ENCODE measurements around the gene NID2.

Gene NID2

DNA sequence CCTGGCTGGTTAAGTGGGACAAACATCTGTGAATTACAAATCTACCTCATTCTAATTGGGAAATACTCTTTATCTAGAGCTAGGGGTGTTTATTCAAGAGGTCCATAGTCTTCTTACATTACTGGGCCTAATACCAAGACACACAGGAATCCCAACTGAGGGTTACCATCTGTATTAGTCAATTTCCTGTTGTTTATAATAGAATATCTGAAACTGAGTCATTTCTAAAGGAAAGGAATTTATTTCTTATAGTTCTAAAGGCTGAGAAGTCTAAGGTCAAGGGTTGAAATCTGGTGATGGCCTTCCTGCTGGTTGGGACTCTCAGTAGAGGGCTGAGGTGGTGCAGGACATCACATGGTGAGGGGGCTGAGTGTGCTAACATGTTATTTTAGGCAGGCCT, 43.5 kb downstream of the NID2 start:
- DNase-seq: no peak

DNA sequence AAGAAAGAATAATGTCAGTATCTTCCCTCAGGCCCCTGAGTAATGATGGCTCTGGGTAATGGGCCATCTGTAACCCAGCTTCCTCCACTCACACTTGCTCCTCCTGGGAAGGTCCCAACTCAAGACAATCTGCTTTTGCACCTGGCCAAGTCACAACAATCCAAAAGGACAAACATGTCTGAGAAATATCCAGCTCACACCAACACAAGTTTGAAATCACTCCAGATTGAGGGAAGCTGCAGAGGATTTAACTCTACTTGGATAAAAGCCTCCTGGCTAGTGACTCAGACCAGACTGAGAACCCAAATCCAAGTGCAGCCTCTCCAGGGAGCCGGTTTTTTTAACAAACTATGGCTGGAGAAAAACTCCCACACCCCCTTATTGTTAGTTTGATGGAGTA, 45.3 kb downstream of the NID2 start:
- DNase-seq: no peak

DNA sequence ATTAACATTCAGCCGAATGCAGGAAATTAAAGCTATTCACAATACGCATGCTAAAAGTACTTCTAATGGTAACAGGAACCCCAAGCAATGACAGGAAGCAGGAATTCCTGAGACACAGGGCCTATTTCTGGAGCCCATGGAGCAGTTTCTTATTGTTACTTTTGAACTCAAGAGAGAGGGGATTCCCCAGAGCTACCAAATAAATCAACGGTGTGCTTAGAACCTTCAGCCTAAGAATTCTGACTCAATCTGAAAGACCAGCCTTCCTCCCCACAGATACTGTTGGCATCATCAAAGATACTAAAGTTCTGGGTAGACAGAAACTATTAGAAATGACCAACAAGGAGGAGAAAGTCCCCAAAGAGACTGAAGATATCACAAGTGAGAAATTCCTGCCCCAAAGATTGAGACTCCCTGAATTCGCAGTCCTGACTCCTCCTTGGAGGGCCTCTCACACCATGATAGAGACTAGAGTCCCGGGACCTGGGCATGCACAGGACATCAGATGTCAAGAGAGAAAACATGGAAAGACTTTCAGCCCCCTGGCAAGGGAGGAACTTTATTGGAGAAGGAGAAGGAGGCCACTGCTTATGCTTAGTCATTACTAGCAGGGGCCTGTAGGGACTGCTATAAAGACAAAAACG, 46.8 kb downstream of the NID2 start:
- no peak for DNase-seq

DNA sequence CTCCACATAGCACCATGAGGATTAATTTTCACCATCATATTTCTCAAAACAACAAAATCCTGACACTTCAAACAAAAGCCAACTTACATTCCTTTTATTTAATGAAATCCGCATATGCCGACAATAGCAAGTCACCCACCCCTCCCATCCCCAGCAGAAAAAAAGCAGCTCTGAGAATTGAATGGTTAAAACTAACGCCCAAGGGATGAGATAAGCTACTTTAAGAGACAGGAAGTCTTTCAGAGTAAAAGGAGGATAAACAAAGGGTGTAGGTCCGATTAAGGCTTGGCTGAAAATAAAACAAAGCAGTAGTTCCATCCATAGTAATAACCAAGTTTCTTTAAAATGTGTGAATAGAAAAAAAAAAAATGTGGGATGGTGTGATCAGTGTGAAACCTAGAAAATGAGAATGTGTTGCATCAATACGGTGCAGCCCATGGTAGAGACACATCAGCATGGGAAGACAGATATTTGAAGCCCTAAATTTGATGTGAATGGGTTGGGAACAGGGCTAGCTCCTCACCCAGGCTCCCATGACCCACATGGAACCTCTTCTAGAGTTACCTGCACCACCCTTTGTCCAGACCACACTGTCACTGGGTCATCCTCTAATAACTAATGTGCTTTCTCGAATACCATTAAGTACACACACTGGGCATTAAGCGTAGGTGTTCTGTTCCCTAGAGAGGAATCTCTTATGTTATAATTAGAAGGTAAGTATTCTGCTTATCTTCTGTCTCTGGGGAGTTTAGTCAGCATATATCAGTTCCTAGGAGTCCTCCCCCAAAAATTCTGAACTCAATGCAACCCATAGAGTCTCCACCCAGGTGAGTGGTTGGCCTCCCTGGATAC, 47.8 kb downstream of the NID2 start:
- no peak for DNase-seq

DNA sequence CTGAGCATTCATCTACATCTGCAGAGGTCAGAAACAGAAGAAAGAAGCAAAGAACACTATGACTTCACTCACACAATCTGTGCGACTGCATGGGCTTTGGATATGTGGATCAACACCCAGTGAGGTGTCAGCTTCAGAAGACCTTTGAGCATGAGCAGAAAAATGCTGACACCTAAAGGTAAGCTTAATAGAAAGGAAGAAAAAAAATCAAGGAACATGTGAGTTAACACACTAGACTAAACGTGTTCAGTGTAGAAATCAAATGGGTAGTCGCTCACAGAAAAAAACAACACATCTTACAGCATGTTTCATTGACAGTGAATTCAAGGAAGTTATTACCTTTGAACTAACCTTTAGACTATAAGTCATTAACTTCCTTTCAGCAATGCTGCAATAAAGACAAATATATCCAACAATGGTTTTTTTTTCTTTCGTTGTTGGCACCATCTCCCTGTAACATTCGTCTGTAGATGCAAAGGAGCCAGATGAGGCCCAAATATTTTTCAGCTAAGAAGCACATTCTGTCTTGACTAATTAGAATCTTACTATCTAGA, 48.6 kb downstream of the NID2 start:
- DNase-seq: no peak

DNA sequence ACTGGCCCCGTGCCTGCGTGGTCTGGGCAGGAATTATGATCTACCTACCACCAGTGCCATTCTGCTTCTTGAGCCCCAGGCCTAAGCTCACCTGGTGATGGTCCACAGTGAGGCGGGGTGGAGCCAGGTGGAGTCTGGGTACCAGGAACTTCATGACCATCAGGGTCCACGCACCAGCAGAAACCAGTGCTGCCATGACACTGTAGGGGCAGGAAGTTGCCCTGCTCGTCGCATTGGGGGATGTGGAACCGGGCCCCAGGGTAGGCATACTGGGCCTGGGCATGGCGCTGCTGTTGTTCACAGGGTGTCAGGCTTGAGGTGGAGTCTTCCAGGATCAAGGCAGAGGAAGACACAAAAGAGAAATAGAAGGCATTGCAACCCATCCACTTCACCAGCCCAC, 49.9 kb downstream of the NID2 start:
- no peak for DNase-seq

DNA sequence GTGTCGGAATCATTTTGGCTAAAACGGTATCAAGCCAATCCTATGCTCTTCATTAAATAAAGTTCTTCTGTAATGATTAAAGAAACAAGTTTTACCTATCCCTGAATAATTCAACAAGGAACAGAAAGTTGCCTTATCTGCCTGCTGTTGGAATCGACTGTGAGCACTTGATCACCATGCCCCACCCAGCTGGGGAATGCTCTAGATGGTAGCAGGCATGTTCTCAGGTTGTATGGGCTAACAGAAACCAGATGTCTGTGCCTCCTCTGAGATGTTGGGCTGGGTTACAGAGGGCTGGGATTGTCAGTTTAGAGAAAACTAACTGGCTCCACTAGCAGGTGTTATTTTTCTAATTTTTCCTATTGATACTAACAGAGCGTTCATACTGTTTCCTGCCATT, 50.6 kb downstream of the NID2 start:
- no peak for DNase-seq

DNA sequence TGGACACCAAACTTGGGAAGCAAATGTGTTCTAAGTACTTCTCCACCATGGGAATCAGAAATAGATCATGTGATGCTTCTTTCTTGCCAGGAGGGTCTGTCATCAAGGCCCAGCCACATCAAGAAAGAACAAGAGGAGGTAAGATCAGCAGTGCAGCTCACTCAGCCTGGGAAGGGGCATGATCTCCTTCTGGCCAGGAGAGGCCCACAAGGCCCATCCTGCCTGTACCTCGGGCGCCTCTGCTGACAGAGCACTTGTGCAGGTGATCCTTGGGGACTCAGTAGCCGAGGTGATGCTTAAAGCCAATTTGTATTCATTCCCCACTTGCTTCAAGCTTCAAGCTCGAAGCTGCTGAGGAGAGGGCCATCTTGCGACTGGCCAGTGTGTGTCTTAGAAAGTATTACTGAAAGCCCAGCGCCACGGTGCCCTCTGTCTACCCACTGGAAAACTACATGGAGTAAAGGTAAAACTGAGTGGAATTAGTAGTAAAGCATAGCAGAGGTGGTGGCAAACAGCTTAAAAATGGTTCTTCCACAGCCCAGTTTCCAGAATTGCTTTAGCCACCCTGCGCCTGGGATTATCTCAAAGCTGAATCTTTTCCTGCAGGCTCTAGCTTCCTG, 53.3 kb downstream of the NID2 start:
- no peak for DNase-seq

DNA sequence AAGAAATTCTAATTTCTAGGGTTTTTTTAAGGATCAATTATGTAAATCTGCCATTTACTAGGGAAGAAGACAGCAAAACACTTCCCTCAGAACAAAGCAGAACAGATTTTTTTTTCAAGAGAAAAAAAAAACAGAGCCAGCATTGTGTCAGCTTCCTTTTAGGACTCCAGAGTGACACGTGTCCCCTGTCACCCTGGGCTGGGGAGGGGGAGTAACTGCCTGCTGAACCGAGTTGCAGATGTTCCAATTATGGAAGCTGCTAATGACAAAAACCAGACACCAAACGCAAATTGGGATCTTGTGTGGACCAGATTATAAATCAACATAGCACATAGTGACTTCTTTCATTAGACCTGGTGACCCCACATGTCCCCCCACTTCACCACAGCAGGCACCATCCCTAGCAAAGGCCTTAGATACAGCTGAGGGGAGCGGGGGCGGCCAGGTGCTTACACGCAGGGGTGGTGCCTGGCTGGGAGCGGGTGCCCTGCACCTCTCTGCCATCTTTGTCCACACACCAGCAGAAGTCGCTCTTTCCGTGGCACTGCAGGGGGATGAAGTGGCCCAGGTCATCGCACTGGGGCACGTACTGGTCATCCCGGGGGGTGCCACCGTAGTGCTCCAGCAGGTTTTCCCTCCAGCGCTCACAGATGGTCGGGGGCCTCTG, 54.1 kb downstream of the NID2 start:
- DNase-seq: no peak

DNA sequence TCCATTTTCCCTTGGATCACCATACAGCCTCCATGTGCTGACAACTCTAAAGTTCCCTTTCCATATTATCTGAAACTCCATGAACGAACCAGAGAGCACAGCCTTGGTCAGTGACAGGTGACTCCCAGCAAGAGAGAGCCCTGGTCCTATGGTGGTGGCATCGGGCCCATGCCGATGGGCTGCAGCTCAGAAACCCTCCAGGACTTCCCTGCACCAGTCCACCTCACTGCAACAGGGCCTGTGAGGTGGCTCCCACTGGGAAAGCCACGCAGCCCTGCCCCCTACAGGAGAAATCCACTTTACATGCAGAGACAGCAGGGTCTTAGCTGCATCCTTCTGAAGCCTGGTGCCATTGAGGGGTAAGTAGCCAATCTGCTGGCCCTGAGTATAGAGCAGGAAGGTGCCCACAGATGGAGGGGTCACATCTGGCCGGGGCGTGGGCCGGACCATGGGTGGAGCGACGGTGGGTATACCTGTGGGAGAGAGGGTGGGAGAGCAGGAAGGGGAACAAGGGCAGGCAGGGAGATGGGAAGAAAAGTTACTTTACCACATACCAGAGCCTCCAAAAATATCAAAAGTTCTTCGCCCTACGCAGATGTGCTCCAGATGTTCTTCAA, 54.8 kb downstream of the NID2 start:
- DNase-seq: no peak

DNA sequence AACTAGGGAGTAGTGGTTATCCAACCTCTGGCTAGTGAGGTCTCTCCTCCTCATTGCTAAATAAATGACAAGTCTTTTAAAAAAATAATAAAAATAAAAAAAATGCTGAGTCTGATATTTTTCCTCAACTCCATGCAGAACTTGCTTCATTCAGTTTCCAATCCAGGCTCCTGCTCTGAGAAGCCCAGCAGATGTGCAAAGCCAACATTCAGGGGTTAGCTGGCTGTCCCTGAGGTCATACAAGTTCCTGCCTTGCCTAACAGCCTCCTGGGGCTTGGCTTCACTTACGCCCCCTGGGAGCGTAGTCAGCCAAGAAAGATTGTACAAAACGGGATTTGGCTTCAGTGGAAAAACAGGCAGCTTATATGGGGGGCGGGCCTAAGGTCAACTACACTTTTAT, 56.2 kb downstream of the NID2 start:
- DNase-seq: no peak

DNA sequence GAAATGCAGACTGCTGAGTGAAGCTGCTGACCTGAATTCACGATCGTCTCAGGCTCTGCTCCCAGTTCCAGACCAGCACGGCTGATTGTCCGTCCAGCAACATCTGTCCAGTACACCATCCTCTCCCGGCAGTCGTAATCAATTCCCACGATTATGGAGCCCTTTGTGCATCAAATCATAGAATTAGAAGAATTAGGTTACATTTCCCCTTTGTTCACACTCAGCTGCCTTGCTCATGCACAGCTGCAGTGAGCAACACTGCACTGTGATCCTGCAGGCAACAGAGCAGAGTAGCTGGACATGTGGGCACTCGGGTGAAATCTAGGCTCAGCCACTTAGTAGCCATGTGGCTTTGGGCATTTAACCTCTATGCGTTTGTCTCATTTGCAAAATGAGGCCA, 57.3 kb downstream of the NID2 start:
- DNase-seq: no peak

DNA sequence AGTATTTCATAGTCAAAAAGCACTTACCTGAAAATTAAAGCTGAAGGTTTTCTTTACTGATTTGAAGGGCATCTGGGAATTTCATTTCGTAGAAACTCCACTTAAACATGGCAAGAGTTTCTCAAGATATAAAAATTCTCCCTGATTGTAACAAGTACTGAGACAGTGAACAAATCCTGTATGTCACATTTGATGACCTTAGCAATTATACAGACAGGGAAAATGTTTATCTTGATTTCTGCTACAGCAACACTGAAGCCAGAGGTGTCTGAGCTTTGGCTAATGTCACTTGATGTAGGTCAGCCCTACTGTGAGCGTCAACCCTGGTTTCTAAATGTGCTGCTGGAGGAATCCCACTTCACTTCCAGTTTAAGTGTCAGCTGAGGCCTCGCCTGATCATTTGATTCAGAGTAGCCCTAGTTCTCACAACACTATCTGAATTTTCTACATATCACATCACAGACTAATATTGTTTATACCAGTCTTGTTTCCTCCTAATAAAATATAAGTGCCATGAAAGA, 58.6 kb downstream of the NID2 start:
- no peak for DNase-seq

DNA sequence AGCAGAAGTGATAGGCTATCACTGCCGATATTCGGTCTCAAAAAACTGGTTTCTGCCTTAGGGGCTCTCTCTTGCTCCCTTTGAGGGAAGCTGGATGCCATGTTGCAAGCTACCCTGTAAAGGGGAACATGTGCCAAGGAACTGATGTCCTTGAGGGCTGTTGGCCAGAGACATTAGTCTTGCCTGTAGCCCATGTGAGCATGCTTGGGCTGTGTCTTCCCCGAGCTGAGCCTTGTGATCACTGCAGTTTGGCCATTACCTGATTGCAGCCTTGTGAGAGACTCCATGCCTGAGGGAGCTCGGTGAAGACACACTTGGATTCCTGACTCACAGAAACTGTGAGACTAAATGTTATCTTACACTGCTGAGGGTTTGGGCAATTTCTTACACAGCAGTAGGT, 60.7 kb downstream of the NID2 start:
- DNase-seq: no peak

DNA sequence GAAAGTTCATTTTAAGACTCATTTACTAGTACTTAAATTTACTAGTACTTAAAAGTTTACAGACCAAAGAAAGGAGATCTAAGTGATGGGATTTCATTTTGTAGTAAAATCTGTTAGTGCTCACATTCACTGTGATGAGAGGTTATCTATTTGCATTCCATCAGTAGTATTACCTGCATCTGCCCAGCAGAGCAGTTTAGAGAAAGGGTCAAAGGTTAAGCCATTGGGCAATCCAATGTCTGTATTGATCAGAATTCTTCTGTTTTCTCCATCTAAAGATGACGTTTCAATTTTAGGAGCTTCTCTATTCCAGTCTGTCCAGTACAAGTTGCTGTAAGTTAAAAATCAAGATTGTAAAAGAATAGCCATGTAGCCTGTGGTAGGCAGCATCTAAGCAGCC, 61.2 kb downstream of the NID2 start:
- no peak for DNase-seq

DNA sequence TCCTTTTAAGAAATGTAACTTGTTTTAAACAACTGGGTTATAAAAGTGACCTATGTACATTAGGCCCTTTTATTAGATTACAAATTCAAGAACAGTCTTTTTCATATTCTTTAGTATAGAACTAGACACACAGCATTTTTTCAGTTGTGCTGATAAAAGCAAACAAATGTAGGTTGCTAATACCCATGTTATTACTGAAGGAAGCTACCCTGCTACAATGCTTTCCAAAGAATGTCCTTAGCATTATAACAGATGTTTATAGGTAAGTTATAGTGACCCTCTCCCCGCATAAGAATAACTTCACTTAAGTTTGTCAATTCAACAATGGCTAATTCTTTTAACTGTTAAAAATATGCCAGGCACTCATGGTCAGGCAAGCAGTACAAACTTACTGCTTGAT, 61.6 kb downstream of the NID2 start:
- no peak for DNase-seq

DNA sequence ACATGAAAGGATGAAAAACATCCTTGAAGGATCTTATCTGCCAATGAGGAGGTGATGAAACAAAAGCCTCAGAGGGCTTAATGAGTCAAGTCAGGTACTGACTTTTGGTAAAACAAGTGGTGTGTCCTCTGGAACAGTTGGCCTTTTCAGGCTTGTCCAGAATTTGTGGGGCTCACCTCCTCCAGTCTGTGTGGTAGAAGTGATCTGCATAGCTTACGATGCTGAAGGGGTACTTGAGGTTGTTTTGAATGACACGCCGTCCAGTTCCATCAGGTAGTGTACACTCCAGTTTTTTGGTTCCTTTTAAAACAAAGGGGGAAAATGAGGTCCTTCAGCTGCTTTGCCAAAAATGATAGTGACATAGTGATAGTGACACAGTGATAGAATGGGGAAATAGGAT, 62.5 kb downstream of the NID2 start:
- no peak for DNase-seq

DNA sequence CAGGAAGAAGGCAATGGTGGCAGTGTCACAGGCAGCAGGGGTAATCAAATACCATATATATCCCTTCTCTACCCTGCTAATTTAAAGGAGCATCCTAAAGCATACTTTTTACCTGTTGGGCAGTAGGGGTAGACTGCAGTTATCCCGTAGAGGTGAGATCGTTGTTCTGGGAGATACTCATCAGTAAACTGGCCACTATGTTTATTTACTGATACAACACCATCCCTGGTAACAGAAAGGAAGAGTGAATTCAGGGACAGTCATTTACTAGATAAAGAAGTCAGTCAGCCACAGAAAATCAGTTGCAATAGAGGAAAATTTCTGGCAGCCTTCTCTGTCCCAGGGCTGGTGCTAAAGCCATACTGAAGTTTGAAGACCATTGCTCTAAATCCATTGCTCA, 63.2 kb downstream of the NID2 start:
- DNase-seq: no peak

DNA sequence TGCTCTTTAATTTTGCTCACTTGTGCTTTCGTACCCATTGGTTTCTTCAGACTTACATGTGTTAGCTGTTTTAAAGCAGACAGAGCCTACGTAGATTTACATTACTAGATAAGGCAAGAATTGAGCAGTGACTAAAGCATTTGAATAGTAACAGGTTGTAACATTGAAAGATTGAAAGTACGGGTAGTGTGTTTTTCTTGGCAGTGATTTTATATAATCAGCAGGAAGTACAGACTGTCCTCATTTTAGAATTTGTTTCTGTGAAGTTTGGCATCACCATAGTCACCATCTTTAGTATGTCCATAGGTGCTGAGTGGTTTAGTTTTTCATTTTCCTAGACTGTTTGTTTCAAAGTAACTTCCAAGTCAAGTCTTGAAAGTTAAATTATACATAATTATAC, 65.5 kb downstream of the NID2 start:
- DNase-seq: no peak

DNA sequence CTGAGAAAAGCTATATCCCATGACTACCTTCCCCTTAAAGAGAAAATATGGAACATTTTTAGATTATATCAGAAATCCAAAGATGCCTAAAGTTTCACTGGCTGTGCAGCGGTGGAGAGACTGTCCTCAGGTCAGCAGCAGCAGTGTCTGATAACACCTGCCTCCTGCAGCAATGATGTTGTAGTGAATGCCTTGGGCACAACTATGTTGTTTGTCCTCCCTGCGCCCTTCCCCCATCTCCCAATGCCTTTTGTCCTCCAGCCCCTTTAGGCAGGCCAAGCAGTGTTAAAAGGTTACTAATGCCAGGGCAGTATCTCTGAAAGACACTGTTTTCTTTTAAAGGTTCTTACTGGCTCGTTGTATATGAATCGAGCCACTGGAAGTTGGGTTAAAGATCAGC, 66.3 kb downstream of the NID2 start:
- DNase-seq: no peak

DNA sequence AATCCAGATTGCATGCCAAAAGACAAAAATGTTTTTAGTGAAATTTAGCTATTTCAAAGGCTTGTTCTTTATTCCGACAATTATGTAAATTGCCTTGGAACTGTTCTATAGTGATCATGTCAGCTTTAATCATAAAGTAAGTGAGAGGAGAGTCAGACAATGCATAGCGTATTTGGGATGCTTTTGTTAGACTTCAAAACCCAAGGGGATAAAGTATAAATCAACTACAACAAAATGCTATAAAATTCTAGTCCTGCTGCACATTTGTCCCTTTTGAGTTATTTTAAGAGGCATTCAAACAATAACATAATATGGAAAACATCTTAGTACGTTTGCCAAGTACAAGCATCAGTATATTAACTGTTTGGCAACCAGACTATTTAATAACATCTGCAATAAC, 68.2 kb downstream of the NID2 start:
- no peak for DNase-seq

DNA sequence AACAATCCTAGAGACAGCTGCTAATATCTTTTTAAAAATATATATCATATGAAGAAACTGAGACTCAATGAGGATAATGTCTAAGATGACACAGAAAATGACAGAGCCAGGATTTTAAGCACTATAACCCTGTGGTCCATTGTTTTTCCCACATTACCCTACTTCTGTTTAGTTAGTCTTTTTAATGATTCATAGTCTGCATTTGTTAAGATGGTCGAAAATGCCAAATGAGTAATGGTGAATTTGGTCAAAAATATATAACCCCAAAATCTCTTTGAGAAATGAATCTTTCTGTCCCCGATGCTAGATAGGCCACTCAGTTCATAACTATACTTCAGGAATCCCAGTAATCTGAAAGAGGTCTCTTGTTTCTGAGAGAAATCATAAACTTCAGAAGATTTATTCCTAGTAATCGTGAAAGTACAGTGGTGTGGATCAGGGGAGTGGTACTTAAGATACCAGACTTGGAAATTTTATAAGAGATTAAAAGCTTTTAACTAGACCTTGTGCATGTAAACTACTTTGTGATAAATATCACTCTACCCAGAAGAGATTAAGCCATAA, 68.8 kb downstream of the NID2 start:
- no peak for DNase-seq
